GM19467 (cell line): Measurements from ENCODE around the gene PRUNE2.

Experiments used
- ATAC-seq: cut with Tn5 transposase; IDR thresholded peaks from one replicate; pipeline ENCODE4 v1.9.1; 2021; ENCODE audit warnings: mild to moderate bottlenecking, moderate library complexity; ENCODE audit not compliant: unreplicated experiment

The PRUNE2 gene

DNA sequence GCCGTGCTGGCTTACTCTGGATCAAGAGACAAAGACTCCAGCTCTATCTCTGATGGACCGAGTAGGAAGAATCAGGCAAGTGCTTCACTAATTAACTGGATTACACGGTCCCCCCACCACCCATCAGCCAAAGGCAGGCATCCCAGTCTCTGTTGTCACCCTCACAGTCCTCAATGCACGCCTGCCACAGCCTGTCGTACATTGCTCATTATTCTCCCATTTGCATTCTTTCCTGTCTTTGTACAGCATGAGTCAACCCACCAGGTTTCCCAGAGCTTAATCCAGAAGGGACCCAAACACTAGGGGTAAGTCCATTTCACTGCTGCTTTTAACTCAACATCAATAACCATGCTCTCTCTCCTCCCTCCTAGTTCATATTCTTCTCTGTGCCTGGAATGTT lies 97.3 kb downstream of the PRUNE2 start:
- no peak for ATAC-seq

DNA sequence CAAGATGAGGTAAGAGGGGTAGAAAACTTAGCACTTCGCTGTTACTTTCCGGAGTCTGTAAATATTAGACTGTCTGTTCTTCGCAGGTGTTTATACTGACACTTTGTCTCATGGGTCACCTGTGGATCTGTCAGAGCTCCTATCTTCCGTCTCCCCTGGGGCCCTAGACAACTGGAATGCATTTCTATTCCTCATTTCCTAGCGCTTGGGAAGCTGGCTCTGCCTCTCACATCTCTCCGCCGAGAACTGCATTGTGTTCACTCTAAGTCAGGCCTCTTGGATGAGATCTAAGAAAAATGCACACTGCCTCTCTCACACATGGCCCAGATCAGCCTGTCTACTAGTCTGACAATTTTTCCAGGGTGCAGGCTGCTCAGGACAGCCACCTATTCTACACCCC lies 102.2 kb downstream of the PRUNE2 start:
- no peak for ATAC-seq

DNA sequence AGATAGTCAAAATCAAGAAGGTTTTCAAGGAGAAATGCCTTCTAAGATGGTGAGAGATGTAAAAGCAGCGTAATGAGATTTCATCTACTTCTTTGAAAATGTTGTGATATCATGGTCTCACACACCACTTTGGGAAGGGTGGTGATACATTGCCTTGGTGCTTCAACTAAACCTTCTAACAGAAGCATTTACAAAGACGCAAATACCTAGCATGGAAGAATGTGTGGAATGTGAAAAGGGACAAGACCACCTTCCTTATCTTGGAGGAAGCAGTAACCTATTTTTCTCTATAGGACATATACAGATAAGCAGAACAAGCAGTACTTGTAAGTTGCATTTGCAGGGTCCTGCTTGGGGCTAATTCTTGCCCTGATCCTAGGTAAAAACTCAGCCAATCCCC lies 102.8 kb downstream of the PRUNE2 start:
- no peak for ATAC-seq

DNA sequence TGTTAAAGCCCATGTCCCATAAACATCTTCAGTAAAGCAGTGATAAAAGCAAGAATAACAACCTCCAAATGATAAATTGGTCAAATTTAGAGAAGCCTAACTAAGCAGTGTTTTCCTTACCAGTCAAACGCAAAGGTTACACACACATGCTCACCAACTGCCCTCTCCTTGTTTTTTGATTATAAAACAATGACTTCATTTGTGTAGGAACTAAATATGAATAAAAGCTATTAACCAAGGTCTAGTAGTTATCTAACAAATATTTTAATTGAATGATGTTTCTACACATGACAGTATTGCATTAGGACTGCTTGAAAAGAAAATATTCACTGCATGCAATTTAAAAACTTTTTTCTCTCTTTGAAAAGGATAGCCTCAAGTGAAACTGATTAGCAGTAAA lies 105.0 kb downstream of the PRUNE2 start:
- no peak for ATAC-seq

DNA sequence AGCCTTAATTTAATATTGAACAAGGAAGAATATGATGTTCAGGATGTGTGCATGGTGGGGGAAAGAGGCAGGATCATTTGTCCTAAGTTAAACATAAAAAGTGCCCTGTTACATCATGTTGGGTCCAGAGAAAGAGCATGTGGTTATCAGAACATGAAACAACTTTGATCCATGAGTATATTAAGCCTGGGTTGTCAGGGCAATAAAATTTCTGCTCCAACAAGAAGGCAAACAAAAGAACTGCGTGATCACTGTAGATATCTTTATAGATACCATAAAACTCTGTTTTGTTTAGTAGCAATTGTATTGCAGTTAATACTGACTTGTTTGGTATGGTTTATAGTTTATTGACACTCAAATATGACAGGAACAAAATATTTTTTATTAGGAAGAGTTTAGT lies 106.4 kb downstream of the PRUNE2 start:
- no peak for ATAC-seq

DNA sequence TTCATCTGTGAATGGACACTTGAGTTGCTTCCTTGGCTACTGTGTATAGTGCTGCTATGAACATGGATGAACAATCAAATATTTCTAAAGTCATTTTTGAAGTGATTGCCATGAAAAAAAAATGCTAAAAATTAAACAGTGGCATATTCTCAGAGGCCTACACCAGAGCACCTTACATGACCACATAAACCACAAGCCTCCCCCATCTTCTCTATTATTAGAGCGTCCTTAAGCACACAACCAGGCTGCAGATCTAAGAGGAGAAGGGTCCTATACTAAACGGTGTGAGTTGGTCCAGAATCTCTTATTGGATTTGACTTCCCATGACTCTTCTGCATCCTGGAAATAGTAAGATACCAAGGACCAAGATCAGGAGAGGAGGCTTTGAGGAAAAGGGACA lies 107.4 kb downstream of the PRUNE2 start:
- ATAC-seq: no peak

DNA sequence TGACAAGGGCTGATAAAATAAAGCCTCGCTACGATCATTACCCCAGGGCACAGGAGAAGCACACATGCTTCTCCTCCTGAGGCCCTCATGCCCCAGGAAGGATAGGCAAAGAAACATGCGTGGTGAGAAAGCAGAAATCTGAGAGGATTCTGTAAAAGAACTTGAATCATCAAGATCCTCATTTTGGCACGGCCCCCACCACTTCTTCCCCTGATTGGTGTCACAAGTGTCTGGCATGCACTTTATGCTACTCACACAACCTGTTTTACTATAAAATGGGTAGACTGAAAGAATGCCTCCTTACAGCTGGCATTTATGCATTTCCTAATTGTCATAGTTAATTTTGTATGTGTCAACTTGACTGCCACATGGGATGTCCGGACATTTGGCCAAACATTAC lies 109.6 kb downstream of the PRUNE2 start:
- ATAC-seq: no peak

DNA sequence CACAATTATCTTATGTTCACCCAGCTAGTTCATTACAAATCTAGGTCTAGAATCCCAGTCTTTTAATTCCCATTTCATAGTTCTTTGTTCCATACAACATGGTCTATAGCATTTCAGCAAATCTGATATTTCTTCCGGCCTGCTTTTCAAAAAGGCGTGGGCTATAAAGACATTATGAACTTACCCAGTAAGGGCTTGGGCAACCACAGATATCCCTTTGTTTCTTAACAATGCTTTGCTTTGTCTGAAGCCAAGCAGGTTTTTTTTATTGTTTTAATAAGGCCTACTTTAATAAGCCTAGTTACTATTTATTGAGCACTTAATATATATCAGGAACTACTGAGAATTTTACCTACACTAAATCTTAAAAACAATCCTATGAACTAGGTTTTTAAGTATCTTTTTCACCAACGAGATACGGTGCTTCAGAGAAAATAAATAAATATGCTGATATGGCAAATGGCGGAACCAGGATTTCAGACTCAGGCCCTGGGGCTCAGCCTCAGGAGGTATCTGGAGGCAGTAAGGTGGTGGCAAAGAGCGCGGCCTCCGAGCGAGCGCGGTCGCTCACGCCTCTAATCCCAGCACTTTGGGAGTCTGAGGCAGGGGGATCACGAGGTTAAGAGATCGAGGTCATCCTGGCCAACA lies 112.0 kb downstream of the PRUNE2 start:
- ATAC-seq: no peak

DNA sequence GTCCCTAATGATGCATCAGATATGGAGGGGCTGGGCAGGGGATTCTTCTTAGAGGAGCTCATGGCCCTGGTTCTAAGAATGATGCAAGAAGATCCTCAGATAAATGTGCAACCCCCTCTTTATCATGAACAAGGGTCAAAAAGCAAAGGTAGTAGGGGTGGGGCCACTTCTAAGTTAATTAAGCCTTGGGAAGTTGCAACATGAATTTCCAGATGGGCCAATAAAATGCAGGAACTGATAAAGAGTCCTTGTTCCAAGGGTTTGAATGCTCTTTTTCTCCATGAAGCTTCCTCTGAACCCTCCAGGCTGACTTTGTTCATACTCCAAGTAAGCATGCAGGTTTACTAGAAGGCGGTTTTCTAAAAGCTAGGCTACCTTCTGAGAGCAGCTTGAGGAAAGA lies 116.1 kb downstream of the PRUNE2 start:
- ATAC-seq: no peak

DNA sequence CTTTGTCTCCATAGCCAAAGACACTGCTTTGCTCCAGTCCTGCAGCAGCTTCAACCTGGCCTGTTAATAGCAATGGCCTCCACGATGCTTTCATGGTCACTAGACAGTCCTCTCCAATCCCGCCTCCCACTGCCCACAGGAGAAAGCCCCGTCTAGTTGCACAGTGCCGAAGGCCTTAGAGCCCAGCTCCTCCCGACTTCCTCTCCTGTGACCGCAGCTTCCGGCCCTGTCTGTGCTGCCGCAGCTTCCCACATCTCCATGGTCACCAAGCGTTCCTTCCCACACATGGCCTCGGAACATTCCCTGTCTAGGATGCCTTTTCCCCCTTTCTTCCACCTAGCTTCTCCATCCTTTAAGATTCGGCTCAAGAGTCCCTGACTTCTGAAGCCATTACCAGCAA lies 118.2 kb downstream of the PRUNE2 start:
- no peak for ATAC-seq

DNA sequence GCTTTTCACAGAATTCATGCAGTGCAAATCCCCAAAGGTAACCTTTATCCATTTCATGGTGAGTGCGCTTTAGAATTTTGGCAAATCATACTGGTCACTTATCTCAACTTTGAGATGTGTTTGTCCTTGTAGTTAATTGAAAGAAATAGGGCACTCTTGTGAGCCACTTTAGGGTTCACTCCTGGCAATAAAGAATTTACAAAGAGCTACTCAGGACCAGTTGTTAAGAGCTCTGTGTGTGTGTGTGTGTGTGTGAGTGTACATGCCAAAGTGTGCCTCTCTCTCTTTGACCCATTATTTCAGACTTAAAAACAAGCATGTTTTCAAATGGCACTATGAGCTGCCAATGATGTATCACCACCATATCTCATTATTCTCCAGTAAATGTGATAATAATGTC lies 120.4 kb downstream of the PRUNE2 start:
- ATAC-seq: no peak

DNA sequence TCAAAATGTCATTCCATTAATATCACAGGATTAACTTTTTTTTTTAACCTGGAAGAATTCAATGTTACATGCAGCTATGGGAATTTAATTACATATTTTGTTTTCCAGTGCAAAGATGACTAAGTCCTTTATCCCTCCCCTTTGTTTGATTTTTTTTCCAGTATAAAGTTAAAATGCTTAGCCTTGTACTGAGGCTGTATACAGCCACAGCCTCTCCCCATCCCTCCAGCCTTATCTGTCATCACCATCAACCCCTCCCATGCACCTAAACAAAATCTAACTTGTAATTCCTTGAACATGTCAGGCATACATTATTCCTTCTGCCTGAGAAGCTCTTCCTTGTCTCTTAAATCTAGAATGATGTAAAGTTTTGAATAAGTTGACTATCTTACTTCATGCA lies 121.0 kb downstream of the PRUNE2 start:
- no peak for ATAC-seq

DNA sequence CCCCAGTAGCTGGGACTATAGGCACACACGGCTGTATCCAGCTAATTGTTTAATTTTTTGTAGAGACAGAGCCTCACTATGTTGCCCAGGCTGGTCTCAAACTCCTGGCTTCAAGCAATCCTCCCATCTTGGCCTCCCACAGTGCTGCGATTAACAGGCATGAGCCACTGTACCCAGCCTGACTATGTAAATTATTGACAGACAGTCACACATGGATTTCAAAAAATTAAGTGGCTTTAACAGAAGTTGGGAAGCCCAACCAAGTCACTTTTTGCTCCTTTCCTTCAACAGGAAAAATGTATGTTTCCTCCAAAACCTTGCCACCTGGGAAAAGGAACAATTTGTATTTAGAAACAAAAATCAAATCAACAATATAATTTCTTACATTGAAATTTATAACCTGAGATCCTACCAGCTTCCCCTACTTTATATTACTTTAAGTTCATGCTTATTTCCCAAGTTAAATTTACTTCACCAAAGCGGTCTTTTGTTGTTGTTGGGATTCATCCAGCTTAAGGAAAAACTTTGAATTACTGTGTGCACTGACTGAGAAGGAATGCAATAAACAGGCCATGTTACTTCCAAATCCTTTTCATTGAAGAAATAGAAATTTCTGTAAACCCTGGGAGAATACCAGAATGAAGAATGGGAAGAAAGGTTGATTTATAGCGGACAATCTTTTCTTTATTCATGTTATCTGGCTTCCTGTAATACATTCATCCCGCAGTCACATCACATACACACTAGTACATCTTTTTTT lies 133.0 kb downstream of the PRUNE2 start:
- ATAC-seq: no peak

DNA sequence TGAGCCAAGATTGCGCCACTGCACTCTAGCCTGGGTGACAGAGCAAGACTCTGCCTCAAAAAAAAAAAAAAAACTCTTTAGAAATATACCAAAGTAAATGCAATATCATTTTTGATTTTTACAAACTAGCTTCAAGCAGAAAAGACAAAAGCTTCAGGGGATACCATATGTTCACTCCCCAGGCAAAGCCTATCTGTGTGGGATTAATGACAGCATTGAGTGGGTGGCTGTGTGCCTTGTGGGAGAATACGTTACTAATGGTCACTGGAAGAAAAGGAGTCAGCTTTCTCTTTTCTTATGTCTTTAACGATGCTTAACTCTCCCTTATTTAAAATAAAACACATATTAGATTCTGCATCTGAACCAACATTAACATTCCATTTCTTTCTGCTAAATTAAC lies 139.8 kb downstream of the PRUNE2 start:
- no peak for ATAC-seq

DNA sequence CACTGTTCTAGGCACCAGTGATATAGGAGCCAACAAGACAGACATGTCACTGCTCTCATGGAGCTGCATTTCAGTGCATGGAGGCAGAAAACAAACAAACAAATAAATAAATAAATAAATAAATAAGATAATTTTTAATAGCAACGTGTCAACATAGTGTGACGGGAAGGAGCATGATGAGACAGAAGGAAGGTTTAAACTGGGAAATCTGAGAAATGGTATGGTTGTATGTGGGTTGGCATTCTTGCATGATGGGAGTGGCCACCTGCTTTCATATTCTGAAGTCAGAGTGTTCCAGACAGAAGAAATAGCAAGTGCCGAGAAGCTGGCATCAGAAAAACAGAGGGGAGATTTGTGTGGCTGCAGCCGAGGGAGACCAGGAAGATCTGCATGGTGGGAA lies 141.8 kb downstream of the PRUNE2 start, which contains the start of gene PCA3:
TSS of gene PCA3 (plus strand) at position 301 of the 400 bp plus-strand sequence.
- no peak for ATAC-seq

DNA sequence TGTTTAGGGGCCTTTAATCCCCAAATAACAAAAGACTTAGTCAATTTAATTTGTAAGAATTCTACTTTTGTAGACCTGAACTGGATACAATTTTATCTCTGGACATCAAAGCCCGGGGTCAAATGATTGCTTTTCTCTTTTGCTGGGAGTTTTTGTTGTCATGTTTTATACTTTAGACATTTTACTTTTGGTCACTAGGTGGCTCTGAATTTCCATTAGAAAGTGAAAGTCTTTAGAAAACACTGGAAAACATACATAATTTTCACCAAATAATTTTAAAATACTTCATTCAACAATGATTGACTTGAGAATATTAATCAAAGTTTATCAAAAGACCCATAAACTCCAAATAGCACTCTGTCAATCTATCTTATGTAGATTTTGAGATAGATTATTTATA lies 144.5 kb downstream of the PRUNE2 start:
- no peak for ATAC-seq

DNA sequence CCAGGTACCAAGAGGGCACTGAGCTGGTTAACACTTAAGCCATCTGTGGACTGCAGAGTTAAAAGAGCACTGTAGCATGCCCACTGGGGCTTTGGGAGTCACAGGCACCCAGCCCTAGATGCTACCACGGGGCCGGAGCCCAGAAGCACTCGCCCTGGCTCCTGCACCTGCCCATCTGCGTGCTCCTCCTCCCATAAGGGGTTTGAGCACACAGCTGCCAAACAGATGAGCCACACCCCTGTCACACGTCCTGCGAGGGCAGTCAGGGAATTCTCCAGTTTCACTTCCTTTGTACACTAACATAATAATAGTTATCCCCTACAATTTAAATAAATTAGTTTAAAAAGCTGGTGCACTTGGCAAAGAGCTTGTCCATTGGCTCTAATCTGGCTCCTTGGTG lies 146.2 kb downstream of the PRUNE2 start:
- no peak for ATAC-seq

DNA sequence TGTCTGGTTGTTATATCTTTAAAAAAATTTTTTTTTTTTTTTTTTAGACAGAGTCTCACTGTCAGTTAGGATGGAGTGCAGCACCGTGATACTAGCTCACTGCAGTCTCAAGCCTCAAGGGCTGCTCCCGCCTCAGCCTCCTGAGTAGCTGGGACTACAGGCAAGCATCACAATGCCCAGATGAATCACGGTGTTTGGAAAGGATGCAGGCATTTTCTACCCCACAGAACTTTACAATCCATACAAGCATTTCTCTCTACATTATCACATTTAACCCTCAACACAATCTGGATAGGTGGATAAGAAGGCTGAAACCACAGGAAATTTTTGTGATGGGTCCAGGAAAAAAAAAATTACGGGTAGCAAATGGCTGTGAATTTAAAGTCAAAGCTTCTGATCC lies 147.4 kb downstream of the PRUNE2 start:
- no peak for ATAC-seq

DNA sequence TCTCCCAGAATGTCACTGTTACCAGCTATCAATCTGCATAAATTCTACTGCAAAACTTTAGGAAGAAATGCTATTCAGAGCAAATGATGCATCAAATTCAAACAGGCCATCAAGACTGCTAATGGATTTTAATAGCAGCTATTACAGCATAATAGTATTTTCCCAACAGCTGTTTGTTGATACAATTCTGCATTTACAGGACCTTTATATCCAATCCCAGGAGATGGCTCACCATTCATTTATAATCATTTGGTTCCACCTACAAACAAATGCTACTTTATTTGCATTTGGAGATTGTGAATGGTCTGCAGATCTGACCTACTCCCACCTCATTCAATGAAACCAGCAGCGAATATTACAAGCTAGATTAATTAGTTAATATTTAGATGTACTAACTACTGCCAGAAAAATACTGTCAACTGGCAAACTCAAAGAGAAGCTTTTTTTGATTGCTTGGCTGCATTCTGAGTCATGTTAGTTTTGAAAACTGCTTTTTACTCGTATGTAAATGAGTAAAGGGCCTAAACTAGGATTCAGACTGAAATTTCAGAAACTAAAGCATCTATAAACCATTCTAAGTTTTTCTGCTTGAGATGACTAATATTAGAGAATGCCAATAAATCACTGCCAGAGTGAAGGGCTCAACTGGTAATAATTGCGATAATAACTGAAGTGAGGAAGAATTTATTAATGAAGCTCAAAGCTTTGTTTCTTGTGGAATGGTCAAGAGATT lies 148.8 kb downstream of the PRUNE2 start:
- no peak for ATAC-seq

DNA sequence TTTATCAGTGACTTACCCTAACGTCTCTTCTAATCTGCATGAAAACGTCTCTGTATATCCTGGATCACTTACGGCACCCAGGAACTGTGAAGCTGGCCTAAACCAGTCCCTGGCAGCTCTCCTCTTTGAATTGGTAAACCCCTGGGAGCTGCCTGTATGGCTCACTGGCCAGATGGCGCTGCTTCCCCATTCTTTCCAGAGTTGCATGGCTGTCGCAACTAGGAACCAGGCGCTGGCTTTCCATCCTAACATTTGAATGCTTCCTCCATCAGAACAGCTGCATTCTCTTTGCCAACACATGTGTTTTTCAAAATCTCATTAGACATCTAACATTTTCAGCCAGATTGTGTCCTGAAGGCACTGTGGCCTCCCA lies 149.7 kb downstream of the PRUNE2 start:
- no peak for ATAC-seq

DNA sequence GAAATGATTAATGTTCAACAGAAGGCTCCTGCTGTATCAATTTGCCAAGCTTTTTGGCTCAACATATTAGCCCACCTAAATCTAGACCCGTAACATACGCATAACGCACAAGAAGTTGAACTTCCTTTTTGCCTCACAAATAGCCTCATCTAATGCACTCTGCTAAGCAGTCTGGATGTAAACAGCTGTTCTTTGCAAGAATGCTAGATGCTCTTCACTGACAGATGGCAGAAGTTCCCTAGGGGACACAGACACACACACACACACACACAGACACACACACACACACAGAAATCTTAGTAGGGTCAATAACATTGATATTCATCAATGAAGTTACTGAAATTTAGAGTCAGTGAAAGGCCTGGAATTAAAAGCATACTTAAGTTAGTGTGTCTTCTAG lies 154.9 kb downstream of the PRUNE2 start:
- ATAC-seq: no peak

DNA sequence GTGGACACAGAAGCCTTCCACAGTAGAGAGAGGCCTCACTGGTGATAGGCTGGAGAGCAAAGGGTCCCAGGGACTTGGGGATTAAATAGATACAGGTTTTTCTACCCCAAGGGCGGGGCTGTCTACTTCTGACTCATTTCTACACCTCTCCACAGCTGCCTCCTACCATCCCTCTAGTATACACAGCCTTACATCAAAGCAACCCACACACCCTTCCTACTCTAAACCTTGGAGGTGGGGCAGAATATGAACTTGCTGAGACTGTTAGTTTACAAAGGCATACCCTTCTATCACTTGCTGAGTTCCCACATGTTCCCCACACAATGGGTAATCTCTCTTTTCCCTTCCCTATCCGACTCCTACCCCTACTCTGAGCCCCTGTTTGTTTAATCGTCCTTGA lies 161.6 kb downstream of the PRUNE2 start:
- ATAC-seq: no peak
